GM13976 (cell line): ENCODE results near the gene RPS27A.
"Not testable (repeated sequence)": the region's sequence is repeated elsewhere in the genome, so short reads cannot be mapped to it uniquely, and the experiment has no call there.

Experiments
- DNase-seq: peaks from one replicate; pipeline ENCODE4 v3.0.0; 2012; ENCODE audit warnings: low spot score
- CTCF ChIP-seq: IDR thresholded peaks from 2 replicates; pipeline ENCODE4 v1.5.1; 2012; ENCODE audit warnings: borderline replicate concordance, mild to moderate bottlenecking; ENCODE audit not compliant: insufficient read depth; ENCODE audit errors: extremely low read depth, missing control alignments, control extremely low read depth
- in situ Hi-C: fragments of 300-500 bp; cut with MboI; formaldehyde crosslinking; loops from one replicate; pipeline ENCODE4 v1.12.0; 2022; ENCODE audit warnings: low sequenced_read_pairs, mixed read lengths, inconsistent platforms; ENCODE audit not compliant: unreplicated experiment

Gene RPS27A

GRCh38 chr2:55232084-55232862, at the start of gene RPS27A, which contains the start of gene CLHC1:
Gene RPS27A (plus strand): TSS chr2:55232688. CDS start chr2:55232825, 137 bp downstream.
Gene CLHC1 (minus strand): TSS chr2:55232293. CDS start chr2:55222411, 9,882 bp downstream.
- no peak for TF ChIP-seq CTCF
- peak; percentile 88 for DNase-seq
- in situ Hi-C loops: no loop called here

GRCh38 chr2:55186837-55187236, 45.7 kb upstream of the RPS27A start:
- DNase-seq, in situ Hi-C loops: not testable (repeated sequence)

- in situ Hi-C loops, DNase-seq: not testable (repeated sequence)
These were observed 40.6 kb upstream of the RPS27A start for GRCh38 chr2:55191888-55192287.

GRCh38 chr2:55196526-55196925, 36.0 kb upstream of the RPS27A start:
- TF ChIP-seq CTCF: no peak
- in situ Hi-C loops: no loop called here
- no peak for DNase-seq

GRCh38 chr2:55200416-55200815, 32.1 kb upstream of the RPS27A start:
- TF ChIP-seq CTCF: no peak
- DNase-seq: no peak
- in situ Hi-C loops: no loop called here

- in situ Hi-C loops: no loop called here
- DNase-seq: no peak
- no peak for TF ChIP-seq CTCF
These were observed 28.0 kb upstream of the RPS27A start for GRCh38 chr2:55204536-55204935.

GRCh38 chr2:55204950-55205349, 27.5 kb upstream of the RPS27A start:
- in situ Hi-C loops: no loop called here
- no peak for TF ChIP-seq CTCF
- no peak for DNase-seq
